T-cell (primary cell): ENCODE data around the gene RPUSD3. TPM values are rescaled to one million over a fixed set of nuclear protein-coding genes. Genes with fewer than 3 reads are reported as not detected.

Experiments
- ATAC-seq, 4 experiments: fragments of 200-7000 bp in 3 of 4; fragments of 150-1000 bp in 1 of 4; cut with Tn5 transposase; replicated peaks in 1 of 4; 1 replicate in 3 of 4; 2 replicates in 1 of 4; pipeline ENCODE4 v1.10.0; 2021; ENCODE audit warnings: moderate library complexity in 3 of 4, mild to moderate bottlenecking in 2 of 4, moderate number of reproducible peaks in 1 of 4
- CTCF ChIA-PET, 2 donors: fragments of 300-600 bp; sonication (Branson Sonifier 250); formaldehyde crosslinking; loops; one replicate each; lab custom pipeline; 2022; ENCODE audit warnings: antibody characterized with exemption in 2 of 2; lab: Charles Lee
- POLR2A ChIA-PET, 2 donors: fragments of 300-600 bp; sonication (Branson Sonifier 250); formaldehyde crosslinking; loops; one replicate each; lab custom pipeline; 2022; ENCODE audit warnings: antibody characterized with exemption in 2 of 2; lab: Charles Lee
- DNase-seq, 35 experiments: peaks; one replicate each; pipeline versions ENCODE4 v3.0.0 to v3.0.0-alpha.2; 2013 to 2023
- H3K27ac ChIP-seq: one replicate; pipeline ENCODE4 v1.5.1; 2013; ENCODE audit warnings: low read length
- H3K27me3 ChIP-seq, 2 experiments: replicated peaks in 1 of 2; 1 replicate in 1 of 2; 2 replicates in 1 of 2; pipeline versions ENCODE4 v1.6.1 to v1.7.0; 2013; ENCODE audit warnings: low read length in 1 of 2, mixed read lengths in 1 of 2; ENCODE audit not compliant: control insufficient read depth in 2 of 2, insufficient read depth in 2 of 2; ENCODE audit errors: extremely low read depth in 1 of 2
- H3K36me3 ChIP-seq, 2 donors: 1 replicate in 1 of 2; 2 replicates in 1 of 2; pipeline versions ENCODE4 v1.6.1 to v1.7.0; 2013; ENCODE audit warnings: low read length in 1 of 2; ENCODE audit not compliant: control insufficient read depth in 2 of 2, insufficient read depth in 1 of 2; ENCODE audit errors: extremely low read depth in 1 of 2
- H3K4me1 ChIP-seq, 2 experiments: 1 replicate in 1 of 2; 2 replicates in 1 of 2; pipeline versions ENCODE4 v1.6.1 to v1.7.0; 2013; ENCODE audit warnings: low read length in 2 of 2, mixed read lengths in 1 of 2; ENCODE audit not compliant: insufficient read depth in 2 of 2, control insufficient read depth in 1 of 2; ENCODE audit errors: extremely low read depth in 1 of 2
- H3K4me3 ChIP-seq, 2 donors: 1 replicate in 1 of 2; 2 replicates in 1 of 2; pipeline versions ENCODE4 v1.5.1 to v1.7.0; 2013; ENCODE audit warnings: mild to moderate bottlenecking in 2 of 2, low read length in 1 of 2, moderate library complexity in 1 of 2; ENCODE audit not compliant: control insufficient read depth in 1 of 2; ENCODE audit errors: extremely low read depth in 1 of 2
- H3K9me3 ChIP-seq: 2 replicates; pipeline ENCODE4 v1.7.0; 2013
- H3K27ac Mint-ChIP-seq, 2 donors: one replicate each; pipeline ENCODE4 v1.8.0; 2020 to 2021; ENCODE audit warnings: mild to moderate bottlenecking in 2 of 2, mixed read lengths in 2 of 2
- H3K27me3 Mint-ChIP-seq, 2 donors: one replicate each; pipeline ENCODE4 v1.8.0; 2021 to 2022; ENCODE audit warnings: mixed read lengths in 2 of 2
- H3K36me3 Mint-ChIP-seq: one replicate; pipeline ENCODE4 v1.8.0; 2021; ENCODE audit warnings: mixed read lengths
- H3K4me1 Mint-ChIP-seq, 3 donors: one replicate each; pipeline ENCODE4 v1.8.0; 2020 to 2022; ENCODE audit warnings: mixed read lengths in 3 of 3, mild to moderate bottlenecking in 1 of 3
- H3K4me3 Mint-ChIP-seq, 3 donors: one replicate each; pipeline ENCODE4 v1.8.0; 2020 to 2022; ENCODE audit warnings: mild to moderate bottlenecking in 3 of 3, mixed read lengths in 3 of 3, moderate library complexity in 3 of 3
- H3K9me3 Mint-ChIP-seq, 3 donors: one replicate each; pipeline ENCODE4 v1.8.0; 2020 to 2022; ENCODE audit warnings: mixed read lengths in 3 of 3
- WGBS: methylation state at CpG from one replicate; pipeline ENCODE4 v1.1.5; 2013; ENCODE audit warnings: missing lambda C conversion rate; ENCODE audit not compliant: insufficient coverage; 5-methylcytosine and 5-hydroxymethylcytosine counted together
- total RNA-seq, 35 experiments: library from RNA in 6 of 35; stranded (reverse) in 6 of 35; fragments of 120-200 nt in 1 of 35; gene quantifications; one replicate each; pipeline versions ENCODE4 v1.2.1 to v1.2.4 and lab custom pipeline; 2013 to 2026

Gene RPUSD3, protein sequence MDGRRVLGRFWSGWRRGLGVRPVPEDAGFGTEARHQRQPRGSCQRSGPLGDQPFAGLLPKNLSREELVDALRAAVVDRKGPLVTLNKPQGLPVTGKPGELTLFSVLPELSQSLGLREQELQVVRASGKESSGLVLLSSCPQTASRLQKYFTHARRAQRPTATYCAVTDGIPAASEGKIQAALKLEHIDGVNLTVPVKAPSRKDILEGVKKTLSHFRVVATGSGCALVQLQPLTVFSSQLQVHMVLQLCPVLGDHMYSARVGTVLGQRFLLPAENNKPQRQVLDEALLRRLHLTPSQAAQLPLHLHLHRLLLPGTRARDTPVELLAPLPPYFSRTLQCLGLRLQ
- 10 to 100 TPM; 23.6 to 70.5 (median 64.7) TPM for total RNA-seq
- total RNA-seq (2013) = 29.8 TPM
- total RNA-seq (lab: John Stamatoyannopoulos, UW) = 9.9 to 52.8 (median 28.0) reads per million in 29 experiments

DNA sequence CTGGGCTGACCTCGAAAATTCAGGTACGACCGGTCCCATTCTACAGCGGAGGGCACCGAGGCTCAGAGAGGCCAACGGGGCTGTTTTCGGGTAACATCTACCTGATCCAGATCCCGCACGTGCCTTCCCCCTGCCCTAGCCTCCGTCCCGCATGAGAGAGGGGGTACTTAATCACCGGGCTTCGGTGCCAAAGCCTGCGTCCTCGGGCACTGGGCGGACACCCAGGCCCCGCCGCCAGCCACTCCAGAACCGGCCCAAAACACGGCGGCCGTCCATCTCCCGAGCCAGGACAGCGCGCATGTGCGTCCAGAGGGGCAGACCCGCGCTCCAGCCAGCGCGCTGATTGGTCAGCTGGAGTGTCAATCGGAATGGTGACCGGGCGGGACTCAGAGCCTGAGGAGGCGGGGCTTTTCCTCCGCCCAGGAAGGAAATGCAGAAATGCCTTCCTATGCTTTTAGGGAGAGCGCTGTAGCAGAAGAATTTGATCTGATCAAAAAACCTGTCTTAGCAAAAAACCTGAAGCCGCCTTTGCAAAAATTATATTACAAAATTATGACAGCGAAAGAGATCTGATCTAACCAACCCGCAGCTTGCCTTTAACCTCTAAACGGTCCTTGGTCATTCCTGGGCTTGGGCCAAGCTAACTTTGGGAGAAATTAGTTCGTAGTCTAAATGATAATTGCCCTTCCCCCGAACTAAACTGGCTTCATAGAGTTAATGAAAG, at the start of gene RPUSD3:
Gene RPUSD3, minus strand, starts transcription at position 294 of the 724 bp plus-strand sequence. Its CDS starts 18 bp downstream, at position 276.
- H3K27ac Mint-ChIP-seq = peak within 1 kb of the TSS; percentile 91 to 93
- ChIA-PET POLR2A (no interaction called here), CTCF (interaction anchor here in 1 of 2 donors (0.7 to 1.5 kb wide), 3 partner anchors 103 to 420 kb away, joined by 3 to 4 read pairs (median 4); partner anchors contain the start of gene FANCD2)
- Histone ChIP-seq H3K4me3 (peak within 1 kb of the TSS; percentile 81 to 95), H3K27ac (peak within 1 kb of the TSS; percentile 60), H3K4me1 (peaks cover 7 to 25% of the 10 kb centered on the region in 2 experiments), H3K27me3 (no peaks in the 10 kb centered on the region), H3K36me3 (peaks cover 4 to 24% of the 10 kb centered on the region in 2 donors), H3K9me3 (no peaks in the 10 kb centered on the region)
- no peaks in the 10 kb centered on the region for H3K27me3 Mint-ChIP-seq
- H3K9me3 Mint-ChIP-seq = no peaks in the 10 kb centered on the region
- WGBS = under 1% methylated on average over 33 of the region's 42 CpGs
- H3K36me3 Mint-ChIP-seq = peaks cover 16% of the 10 kb centered on the region
- peaks cover 23 to 31% (median 30%) of the 10 kb centered on the region in 3 donors for H3K4me1 Mint-ChIP-seq
- DNase-seq (peak; percentile 79 to 98 (median 92)), ATAC-seq (peak; percentile 99 to 100 (median 99))
- H3K4me3 Mint-ChIP-seq = peak within 1 kb of the TSS; percentile 98 to 100 (median 98)

DNA sequence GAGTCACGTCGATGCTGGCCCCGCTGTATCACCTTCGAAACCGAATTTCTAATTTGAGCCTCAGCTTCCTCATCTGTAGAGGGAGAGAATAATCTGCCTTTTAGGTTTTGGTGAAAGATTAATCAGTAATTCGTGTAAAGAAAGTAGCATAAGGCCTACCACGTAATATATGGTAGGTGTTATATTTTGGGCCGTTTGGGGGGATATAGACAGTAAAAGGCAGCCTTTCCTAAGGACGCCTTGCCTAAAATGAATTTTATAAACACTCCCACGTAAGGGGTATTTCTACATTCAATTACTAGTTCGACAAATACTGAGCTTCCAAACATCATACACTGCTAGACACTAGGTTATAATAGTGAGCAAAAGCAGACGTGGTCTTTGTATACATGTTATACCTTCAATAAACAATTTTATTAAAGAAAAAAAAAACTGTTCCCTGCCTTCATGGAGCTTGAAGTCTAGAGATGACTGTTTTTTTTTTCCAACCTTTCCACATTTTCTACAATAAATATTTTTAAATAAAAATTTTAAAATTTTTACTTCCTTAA, 47.3 kb upstream of the RPUSD3 start:
- no peaks in the 10 kb centered on the region for H3K9me3 ChIP-seq
- H3K4me1 ChIP-seq = peaks cover 8 to 23% of the 10 kb centered on the region in 2 experiments
- 0% methylated on average over 5 of the region's 12 CpGs for WGBS
- Mint-ChIP-seq H3K4me1 (peaks cover 40 to 47% (median 41%) of the 10 kb centered on the region in 3 donors), H3K4me3 (peak overlapping the region; percentile 94 to 96 (median 96)), H3K27me3 (no peaks in the 10 kb centered on the region), H3K27ac (peak overlapping the region; percentile 95 to 98), H3K9me3 (no peaks in the 10 kb centered on the region), H3K36me3 (peaks cover 23% of the 10 kb centered on the region)
- no peaks in the 10 kb centered on the region for H3K27me3 ChIP-seq
- H3K27ac ChIP-seq = peak overlapping the region; percentile 100
- H3K4me3 ChIP-seq = peak overlapping the region; percentile 86 to 100
- ChIA-PET CTCF (interaction anchor here in 1 of 2 donors (0.7 to 1.9 kb wide), 8 partner anchors 22 to 323 kb away, joined by 3 to 9 read pairs (median 4); partner anchors contain the start of genes ARPC4 and TADA3), POLR2A (interaction anchor here (0.6 to 2.5 kb wide), 9 partner anchors 42 to 300 kb away, joined by 3 to 14 read pairs (median 4); partner anchors contain the start of genes ARPC4 (in 2 of the 2), CRELD1 (in 2 of the 2) and TADA3 (in 2 of the 2))
- peaks cover 3 to 15% of the 10 kb centered on the region in 2 donors for H3K36me3 ChIP-seq
- no peak for DNase-seq
- ATAC-seq = no peak

DNA sequence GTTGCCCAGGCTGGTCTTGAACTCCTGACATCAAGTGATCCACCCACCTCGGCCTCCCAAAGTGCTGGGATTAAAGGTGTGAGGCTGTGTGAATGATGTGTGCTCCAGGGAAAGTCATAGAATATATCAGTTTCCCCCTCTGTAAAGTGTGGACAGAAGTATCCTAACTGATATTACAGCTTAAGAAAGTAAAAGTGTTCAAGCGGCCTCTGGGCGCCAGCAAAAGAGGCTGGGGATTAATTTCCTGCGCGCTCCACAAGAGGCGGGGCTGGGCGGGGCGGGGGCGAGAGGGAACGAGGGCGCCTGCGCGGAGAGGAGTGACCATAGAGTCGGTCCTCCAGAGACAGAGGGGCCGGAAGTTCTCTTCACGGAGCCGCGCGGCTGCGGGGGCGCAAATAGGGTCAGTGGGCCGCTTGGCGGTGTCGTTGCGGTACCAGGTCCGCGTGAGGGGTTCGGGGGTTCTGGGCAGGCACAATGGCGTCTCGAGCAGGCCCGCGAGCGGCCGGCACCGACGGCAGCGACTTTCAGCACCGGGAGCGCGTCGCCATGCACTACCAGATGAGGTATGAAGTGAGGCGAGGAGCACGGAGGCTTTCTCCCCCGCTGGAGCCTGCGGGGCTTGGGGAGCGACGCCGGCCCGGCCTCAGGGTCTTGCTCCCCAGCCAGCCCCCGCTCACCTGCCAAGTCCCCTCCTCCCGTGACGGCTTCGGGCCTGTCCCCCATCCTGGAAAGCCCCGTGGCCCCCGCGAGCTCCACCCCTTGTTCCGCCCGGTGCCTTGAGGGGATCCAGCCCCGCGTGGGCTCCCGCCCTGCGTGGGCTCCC, 46.7 kb upstream of the RPUSD3 start, which contains the start of gene JAGN1:
Gene JAGN1, plus strand, starts transcription at position 362 of the 823 bp plus-strand sequence. Its CDS starts 113 bp downstream, at position 475.
- Histone ChIP-seq H3K4me1 (peaks cover 8 to 20% of the 10 kb centered on the region in 2 experiments), H3K9me3 (no peaks in the 10 kb centered on the region), H3K4me3 (peak within 1 kb of the TSS; percentile 86 to 100), H3K27me3 (no peaks in the 10 kb centered on the region), H3K36me3 (peaks cover 3 to 15% of the 10 kb centered on the region in 2 donors), H3K27ac (peak within 1 kb of the TSS; percentile 100)
- Mint-ChIP-seq H3K4me3 (peak within 1 kb of the TSS; percentile 94 to 96 (median 96)), H3K27ac (peak within 1 kb of the TSS; percentile 95 to 98), H3K27me3 (no peaks in the 10 kb centered on the region), H3K4me1 (peaks cover 37 to 43% (median 40%) of the 10 kb centered on the region in 3 donors), H3K36me3 (peaks cover 23% of the 10 kb centered on the region), H3K9me3 (no peaks in the 10 kb centered on the region)
- DNase-seq = peak; percentile 78 to 96 (median 88)
- POLR2A ChIA-PET = interaction anchor here (0.6 to 2.5 kb wide), 7 partner anchors 17 to 257 kb away, joined by 3 to 14 read pairs (median 4); partner anchors contain the start of genes ARPC4 (in 2 of the 2), TADA3 (in 2 of the 2) and CRELD1 (in 1 of the 2)
- CTCF ChIA-PET = interaction anchor here (0.6 to 1.9 kb wide), 7 partner anchors 16 to 56 kb away, joined by 3 to 9 read pairs (median 4); no protein-coding TSS in a partner anchor
- ATAC-seq = peak; percentile 87 to 93 (median 90)
- WGBS = 0% methylated on average over 56 of the region's 62 CpGs

DNA sequence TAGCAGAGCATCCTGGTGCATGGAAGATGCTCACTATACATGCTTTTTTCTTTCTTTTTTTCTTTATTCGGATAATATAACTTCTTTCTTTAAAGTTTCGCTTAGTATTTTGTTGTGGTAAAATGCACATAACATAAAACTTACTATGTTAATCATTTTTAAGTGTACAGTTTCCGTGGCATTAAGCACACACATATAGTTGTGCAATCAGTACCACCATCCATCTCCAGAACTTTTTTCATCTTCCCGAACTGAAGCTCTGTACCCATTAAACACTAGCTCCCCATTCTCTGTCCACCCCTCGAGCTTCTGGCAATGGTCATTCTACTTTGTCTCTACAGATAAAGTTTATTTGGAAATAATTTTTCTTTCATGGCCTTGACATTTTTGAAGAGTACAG, 45.6 kb upstream of the RPUSD3 start:
- peaks cover 31 to 36% (median 32%) of the 10 kb centered on the region in 3 donors for H3K4me1 Mint-ChIP-seq
- Histone ChIP-seq H3K27ac (peak overlapping the region; percentile 100), H3K4me3 (no peak overlapping the region), H3K9me3 (no peaks in the 10 kb centered on the region), H3K4me1 (peaks cover 8 to 18% of the 10 kb centered on the region in 2 experiments), H3K27me3 (no peaks in the 10 kb centered on the region), H3K36me3 (peaks cover 3 to 15% of the 10 kb centered on the region in 2 donors)
- peak overlapping the region; percentile 94 to 96 (median 96) for H3K4me3 Mint-ChIP-seq
- H3K27ac Mint-ChIP-seq = peak overlapping the region; percentile 95 to 98
- POLR2A ChIA-PET = interaction anchor here in 1 of 2 donors (0.6 to 2.5 kb wide), 3 partner anchors 36 to 526 kb away, joined by 4 to 14 read pairs (median 6); partner anchors contain the start of gene CRELD1
- no peaks in the 10 kb centered on the region for H3K9me3 Mint-ChIP-seq
- DNase-seq (no peak), ATAC-seq (no peak)
- H3K36me3 Mint-ChIP-seq = peaks cover 17% of the 10 kb centered on the region
- CTCF ChIA-PET = interaction anchor here (0.6 to 1.2 kb wide), 4 partner anchors 17 to 57 kb away, joined by 3 to 4 read pairs (median 3); no protein-coding TSS in a partner anchor
- WGBS = 100% methylated on average over 2 of the region's 5 CpGs
- H3K27me3 Mint-ChIP-seq = no peaks in the 10 kb centered on the region

DNA sequence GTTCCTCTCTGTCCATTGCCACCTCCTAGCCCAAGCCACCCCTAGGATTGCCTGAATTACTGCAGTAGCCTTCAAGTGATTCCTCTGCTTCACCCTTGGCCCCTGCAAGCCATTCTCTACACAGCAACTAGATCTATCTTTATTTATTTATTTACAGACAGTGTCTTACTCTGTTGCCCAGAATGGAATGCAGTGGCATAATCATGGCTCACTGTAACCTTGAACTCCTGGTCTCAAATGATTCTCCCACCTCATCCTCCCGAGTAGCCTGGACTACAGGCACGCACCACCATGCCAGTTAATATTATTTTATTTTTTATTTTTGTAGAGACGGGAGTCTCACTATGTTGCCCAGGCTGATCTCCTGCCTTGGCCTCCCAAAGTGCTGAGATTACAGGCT, 44.7 kb upstream of the RPUSD3 start:
- peaks cover 8 to 18% of the 10 kb centered on the region in 2 experiments for H3K4me1 ChIP-seq
- no peak overlapping the region for H3K27ac ChIP-seq
- no peaks in the 10 kb centered on the region for H3K27me3 Mint-ChIP-seq
- CTCF ChIA-PET = interaction anchor here in 1 of 2 donors (0.6 kb wide), 1 partner anchor 88 kb away, joined by 3 read pairs; no protein-coding TSS in a partner anchor
- no peak overlapping the region for H3K27ac Mint-ChIP-seq
- ATAC-seq = no peak
- H3K9me3 ChIP-seq = no peaks in the 10 kb centered on the region
- no peak overlapping the region for H3K4me3 ChIP-seq
- peaks cover 12% of the 10 kb centered on the region for H3K36me3 Mint-ChIP-seq
- no peak overlapping the region for H3K4me3 Mint-ChIP-seq
- POLR2A ChIA-PET = no interaction called here
- no peaks in the 10 kb centered on the region for H3K27me3 ChIP-seq
- H3K4me1 Mint-ChIP-seq = peaks cover 24 to 28% (median 24%) of the 10 kb centered on the region in 3 donors
- 100% methylated on average over 1 of the region's 3 CpGs for WGBS
- no peaks in the 10 kb centered on the region for H3K9me3 Mint-ChIP-seq
- DNase-seq = no peak
- peaks cover 3 to 11% of the 10 kb centered on the region in 2 donors for H3K36me3 ChIP-seq
